GM23338 (cell line): ENCODE results near the gene ADAM17. TPM values are rescaled to one million over a fixed set of nuclear protein-coding genes. Genes with fewer than 3 reads are reported as not detected.

Source experiments
- ATAC-seq: fragments of 200-7000 bp; cut with Tn5 transposase; 3 replicates; pipeline ENCODE4 v1.9.1; 2020
- DNase-seq: peaks from one replicate; pipeline ENCODE4 v3.0.0-alpha.2; 2015; ENCODE audit warnings: low spot score
- H2AFZ ChIP-seq: fragments of 200-600 bp; sonication (generic); 2 replicates; pipeline ENCODE4 v1.8.0; 2016; ENCODE audit warnings: antibody characterized with exemption, mild to moderate bottlenecking, moderate library complexity
- H3F3A ChIP-seq: fragments of 200-600 bp; sonication (generic); replicated peaks from 2 replicates; pipeline ENCODE4 v1.8.0; 2017; ENCODE audit warnings: antibody characterized with exemption, mixed run types, low read depth
- H3K27ac ChIP-seq: fragments of 200-600 bp; sonication (generic); 2 replicates; pipeline ENCODE4 v1.6.1; 2016; ENCODE audit warnings: low read depth
- H3K27me3 ChIP-seq: fragments of 200-600 bp; sonication (generic); 2 replicates; pipeline ENCODE4 v1.8.0; 2016; ENCODE audit warnings: mild to moderate bottlenecking, mixed run types, moderate library complexity; ENCODE audit not compliant: insufficient read depth
- H3K36me3 ChIP-seq: fragments of 200-600 bp; sonication (generic); 2 replicates; pipeline ENCODE4 v1.8.0; 2016; ENCODE audit warnings: mild to moderate bottlenecking; ENCODE audit not compliant: insufficient read depth
- H3K4me1 ChIP-seq: fragments of 200-600 bp; sonication (generic); 2 replicates; pipeline ENCODE4 v1.8.0; 2016; ENCODE audit warnings: mild to moderate bottlenecking, moderate library complexity; ENCODE audit not compliant: insufficient read depth
- H3K4me2 ChIP-seq: fragments of 200-600 bp; sonication (generic); 2 replicates; pipeline ENCODE4 v1.7.1; 2017; ENCODE audit warnings: mixed run types
- H3K4me3 ChIP-seq: fragments of 200-600 bp; sonication (generic); 2 replicates; pipeline ENCODE4 v1.6.1; 2016; ENCODE audit warnings: mixed run types
- H3K79me2 ChIP-seq: fragments of 200-600 bp; sonication (generic); replicated peaks from 2 replicates; pipeline ENCODE4 v1.8.0; 2017; ENCODE audit warnings: mild to moderate bottlenecking; ENCODE audit not compliant: insufficient read depth
- H3K9me2 ChIP-seq: fragments of 200-600 bp; sonication (generic); 2 replicates; pipeline ENCODE4 v1.8.0; 2017; ENCODE audit not compliant: insufficient read depth
- H4K20me1 ChIP-seq: fragments of 200-600 bp; sonication (generic); replicated peaks from 2 replicates; pipeline ENCODE4 v1.8.0; 2017; ENCODE audit warnings: mild to moderate bottlenecking; ENCODE audit not compliant: insufficient read depth
- H3K27ac Mint-ChIP-seq: 2 replicates; pipeline ENCODE4 v1.8.0; 2020; ENCODE audit warnings: inconsistent platforms, mild to moderate bottlenecking, moderate library complexity, mixed read lengths
- H3K27me3 Mint-ChIP-seq: 3 replicates; pipeline ENCODE4 v1.8.0; 2022; ENCODE audit warnings: low read depth, mild to moderate bottlenecking, moderate library complexity, mixed read lengths, inconsistent platforms; ENCODE audit not compliant: insufficient read depth, poor library complexity
- H3K36me3 Mint-ChIP-seq: 3 replicates; pipeline ENCODE4 v1.8.0; 2021; ENCODE audit warnings: low read depth, mild to moderate bottlenecking, inconsistent platforms, moderate library complexity, mixed read lengths
- H3K4me1 Mint-ChIP-seq: 3 replicates; pipeline ENCODE4 v1.8.0; 2020; ENCODE audit warnings: mild to moderate bottlenecking, inconsistent platforms, mixed read lengths
- H3K4me3 Mint-ChIP-seq: 3 replicates; pipeline ENCODE4 v1.8.0; 2021; ENCODE audit warnings: moderate library complexity, mild to moderate bottlenecking, inconsistent platforms, mixed read lengths
- H3K9me3 Mint-ChIP-seq: 3 replicates; pipeline ENCODE4 v1.8.0; 2020; ENCODE audit warnings: moderate library complexity, mild to moderate bottlenecking, inconsistent platforms, mixed read lengths
- ETS1 ChIP-seq: IDR thresholded peaks from 2 replicates; pipeline ENCODE4 v1.6.1; 2016; ENCODE audit warnings: antibody characterized with exemption
- EZH2 ChIP-seq: fragments of 200-600 bp; sonication (generic); IDR thresholded peaks from one replicate; pipeline ENCODE4 v1.8.0; 2017; ENCODE audit warnings: antibody characterized with exemption, mild to moderate bottlenecking, low read depth; ENCODE audit not compliant: unreplicated experiment
- EZH2phosphoT487 ChIP-seq: fragments of 200-600 bp; sonication (generic); IDR thresholded peaks from one replicate; pipeline ENCODE4 v1.8.1; 2018; ENCODE audit warnings: antibody characterized with exemption; ENCODE audit not compliant: unreplicated experiment
- JUNB ChIP-seq: IDR thresholded peaks from one replicate; pipeline ENCODE4 v1.6.1; 2016; ENCODE audit warnings: antibody characterized with exemption; ENCODE audit not compliant: unreplicated experiment
- POLR2AphosphoS5 ChIP-seq: IDR thresholded peaks from 2 replicates; pipeline ENCODE4 v1.6.1; 2016; ENCODE audit warnings: antibody characterized with exemption, low read depth
- REST ChIP-seq: IDR thresholded peaks from one replicate; pipeline ENCODE4 v1.6.1; 2018; ENCODE audit warnings: antibody characterized with exemption; ENCODE audit not compliant: unreplicated experiment
- STAT1 ChIP-seq: IDR thresholded peaks from one replicate; pipeline ENCODE4 v1.6.1; 2016; ENCODE audit warnings: antibody characterized with exemption; ENCODE audit not compliant: unreplicated experiment
- ZNF114 ChIP-seq: fragments of 250-450 bp; sonication (Bioruptor Pico); IDR thresholded peaks from 2 replicates; pipeline ENCODE4 v1.5.0; 2020; ENCODE audit warnings: mild to moderate bottlenecking, moderate library complexity
- ZNF331 ChIP-seq: fragments of 250-450 bp; sonication (Bioruptor Pico); IDR thresholded peaks from 2 replicates; pipeline ENCODE4 v1.5.0; 2020; ENCODE audit warnings: low read depth, mild to moderate bottlenecking, moderate library complexity
- ZNF462 ChIP-seq: fragments of 250-450 bp; sonication (Bioruptor Pico); IDR thresholded peaks from 2 replicates; pipeline ENCODE4 v1.5.0; 2020; ENCODE audit warnings: mild to moderate bottlenecking, moderate library complexity
- polyA plus RNA-seq: library from polyadenylated mRNA; unstranded; fragments of >200 nt; fragmentation: Nextera tagmentation; extraction: Ambion mirVana; gene quantifications from 2 replicates; pipeline ENCODE4 v1.2.1, GENCODE V29; 2016
- total RNA-seq: library from RNA; depleted of rRNA; stranded (reverse); fragments of >200 nt; shearing (Covaris generic); gene quantifications from 2 replicates; pipeline ENCODE4 v1.2.3, GENCODE V29; 2014

ADAM17 gene
- total and polyA plus RNA-seq, 2 experiments from 2014 or later: 8.3 to 23.5 TPM

- no peaks in the 10 kb centered on the region for H3K27me3 ChIP-seq
- no peaks in the 10 kb centered on the region for H3K4me1 ChIP-seq
- no peak overlapping the region for H3K4me3 ChIP-seq
- no peaks in the 10 kb centered on the region for H3K9me2 ChIP-seq
- Mint-ChIP-seq H3K36me3 (peaks cover 65% of the 10 kb centered on the region), H3K4me1 (no peaks in the 10 kb centered on the region), H3K27me3 (no peaks in the 10 kb centered on the region), H3K4me3 (no peak overlapping the region), H3K9me3 (no peaks in the 10 kb centered on the region), H3K27ac (no peak overlapping the region)
- ATAC-seq: no peak
- H3K27ac ChIP-seq: no peak overlapping the region
- no peak overlapping the region for H2AFZ ChIP-seq
- TF ChIP-seq POLR2AphosphoS5: no peak
- TF ChIP-seq JUNB: no peak
- TF ChIP-seq EZH2phosphoT487: no peak
- TF ChIP-seq EZH2: no peak
- TF ChIP-seq ZNF462 (CRISPR knock-in tag): no peak
- no peaks in the 10 kb centered on the region for H3F3A ChIP-seq
- no peak for DNase-seq
- H4K20me1 ChIP-seq: no peaks in the 10 kb centered on the region; the same call in none of the 2 replicates
- H3K4me2 ChIP-seq: no peak overlapping the region
- no peaks in the 10 kb centered on the region for H3K79me2 ChIP-seq
- H3K36me3 ChIP-seq: peaks cover 43% of the 10 kb centered on the region
Observed at GRCh38 chr2:9445089-9445488, 110.5 kb downstream of the ADAM17 start.

GRCh38 chr2:9443526-9443925 lies 112.1 kb downstream of the ADAM17 start:
- Histone ChIP-seq H3K4me3 (no peak overlapping the region), H4K20me1 (no peaks in the 10 kb centered on the region; the same call in none of the 2 replicates), H3F3A (no peaks in the 10 kb centered on the region), H3K4me2 (no peak overlapping the region), H3K9me2 (no peaks in the 10 kb centered on the region), H3K27me3 (no peaks in the 10 kb centered on the region), H3K79me2 (no peaks in the 10 kb centered on the region), H3K36me3 (peaks cover 42% of the 10 kb centered on the region), H2AFZ (no peak overlapping the region), H3K27ac (no peak overlapping the region), H3K4me1 (no peaks in the 10 kb centered on the region)
- ATAC-seq (no peak), DNase-seq (no peak)
- Mint-ChIP-seq H3K4me1 (no peaks in the 10 kb centered on the region), H3K36me3 (peaks cover 69% of the 10 kb centered on the region), H3K27ac (no peak overlapping the region), H3K27me3 (no peaks in the 10 kb centered on the region), H3K9me3 (no peaks in the 10 kb centered on the region), H3K4me3 (no peak overlapping the region)
- TF ChIP-seq JUNB (no peak), EZH2 (no peak), ZNF114 (no peak), ETS1 (no peak), ZNF331 (CRISPR knock-in tag) (no peak), REST (no peak), STAT1 (no peak)
